Upper lobe of left lung (tissue), 4 donors: ENCODE results near the gene C1orf141.

Source experiments
- POLR2A ChIP-seq, 4 donors: fragments of 450-650 bp; IDR thresholded peaks; one replicate each; pipeline ENCODE4 v1.5.1; 2016 to 2017; ENCODE audit warnings: antibody characterized with exemption in 4 of 4, mild to moderate bottlenecking in 2 of 4
- TF ChIP-seq, protein P1 (sequence below), 6 experiments: fragments of 450-650 bp in 4 of 6; fragments of 200-600 bp in 2 of 6; sonication (generic) in 2 of 6; IDR thresholded peaks; one replicate each; pipeline ENCODE4 v1.5.1; 2016 to 2019; ENCODE audit warnings: antibody characterized with exemption in 6 of 6

DNA sequence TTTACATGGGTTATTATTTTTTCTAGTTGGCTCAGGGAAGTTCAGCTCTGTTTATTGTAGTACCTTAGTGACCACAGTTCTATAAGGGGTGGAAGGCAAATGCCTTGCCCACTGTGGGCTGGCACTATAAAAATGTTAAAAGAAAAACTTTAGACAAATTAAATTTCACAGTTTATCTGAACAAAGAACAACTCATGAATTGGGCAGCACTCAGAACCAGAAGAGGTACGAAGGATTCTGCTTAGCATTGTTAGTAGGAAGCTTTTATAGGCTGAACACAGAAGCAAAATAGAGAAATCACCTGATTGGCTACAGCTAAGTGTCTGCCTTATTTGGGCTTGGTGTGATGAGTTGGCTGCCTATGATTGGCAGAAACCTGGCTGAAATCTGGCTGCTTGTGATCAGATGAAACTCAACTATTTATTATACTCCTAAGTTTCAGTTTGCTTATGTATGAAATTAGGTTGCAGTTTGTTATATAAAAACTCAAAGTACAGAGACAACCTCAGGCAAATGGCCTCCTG is 45.0 kb downstream of the C1orf141 start:
- TF ChIP-seq, protein P1, sequence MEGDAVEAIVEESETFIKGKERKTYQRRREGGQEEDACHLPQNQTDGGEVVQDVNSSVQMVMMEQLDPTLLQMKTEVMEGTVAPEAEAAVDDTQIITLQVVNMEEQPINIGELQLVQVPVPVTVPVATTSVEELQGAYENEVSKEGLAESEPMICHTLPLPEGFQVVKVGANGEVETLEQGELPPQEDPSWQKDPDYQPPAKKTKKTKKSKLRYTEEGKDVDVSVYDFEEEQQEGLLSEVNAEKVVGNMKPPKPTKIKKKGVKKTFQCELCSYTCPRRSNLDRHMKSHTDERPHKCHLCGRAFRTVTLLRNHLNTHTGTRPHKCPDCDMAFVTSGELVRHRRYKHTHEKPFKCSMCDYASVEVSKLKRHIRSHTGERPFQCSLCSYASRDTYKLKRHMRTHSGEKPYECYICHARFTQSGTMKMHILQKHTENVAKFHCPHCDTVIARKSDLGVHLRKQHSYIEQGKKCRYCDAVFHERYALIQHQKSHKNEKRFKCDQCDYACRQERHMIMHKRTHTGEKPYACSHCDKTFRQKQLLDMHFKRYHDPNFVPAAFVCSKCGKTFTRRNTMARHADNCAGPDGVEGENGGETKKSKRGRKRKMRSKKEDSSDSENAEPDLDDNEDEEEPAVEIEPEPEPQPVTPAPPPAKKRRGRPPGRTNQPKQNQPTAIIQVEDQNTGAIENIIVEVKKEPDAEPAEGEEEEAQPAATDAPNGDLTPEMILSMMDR (IDR thresholded peaks at IDR 0.05): no peak
- TF ChIP-seq POLR2A (IDR thresholded peaks at IDR 0.05): no peak
